ENCODE measurements around the gene TINCR.

The TINCR gene

DNA sequence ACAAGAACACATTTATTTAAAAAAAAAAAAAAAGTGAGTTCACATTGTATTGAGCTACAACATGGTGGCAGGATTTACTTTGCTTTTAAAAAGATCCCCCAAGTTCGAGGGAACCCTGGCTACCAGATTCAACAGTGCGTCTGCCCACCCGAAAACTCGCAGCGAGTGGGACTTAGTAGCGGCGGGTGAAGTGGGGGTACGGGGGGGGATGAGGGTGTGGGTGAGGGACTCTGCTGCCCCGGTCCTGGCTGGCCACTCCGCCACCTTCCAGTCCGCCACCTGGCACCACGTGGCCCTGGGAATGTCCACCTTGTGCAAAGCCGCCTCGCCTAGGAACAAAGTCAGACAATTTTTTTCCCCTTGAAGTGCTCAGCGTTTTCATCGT lies 19.3 kb upstream of the TINCR start:
- no peak for ATAC-seq
- TF ChIP-seq CSDC2 (CRISPR knock-in tag; IDR thresholded peaks at IDR 0.05): no peak
- TF ChIP-seq ZNF565 (CRISPR knock-in tag; conservative IDR thresholded peaks at IDR 0.05; ENCODE audit: low read depth): no peak
- TF ChIP-seq BACH2 (CRISPR knock-in tag; IDR thresholded peaks at IDR 0.05; ENCODE audit: borderline replicate concordance): no peak
- no peak for TF ChIP-seq PPARA (CRISPR knock-in tag; IDR thresholded peaks at IDR 0.05; ENCODE audit: borderline replicate concordance)
- TF ChIP-seq ISL1 (CRISPR knock-in tag; IDR thresholded peaks at IDR 0.05): no peak
- TF ChIP-seq, protein P1, sequence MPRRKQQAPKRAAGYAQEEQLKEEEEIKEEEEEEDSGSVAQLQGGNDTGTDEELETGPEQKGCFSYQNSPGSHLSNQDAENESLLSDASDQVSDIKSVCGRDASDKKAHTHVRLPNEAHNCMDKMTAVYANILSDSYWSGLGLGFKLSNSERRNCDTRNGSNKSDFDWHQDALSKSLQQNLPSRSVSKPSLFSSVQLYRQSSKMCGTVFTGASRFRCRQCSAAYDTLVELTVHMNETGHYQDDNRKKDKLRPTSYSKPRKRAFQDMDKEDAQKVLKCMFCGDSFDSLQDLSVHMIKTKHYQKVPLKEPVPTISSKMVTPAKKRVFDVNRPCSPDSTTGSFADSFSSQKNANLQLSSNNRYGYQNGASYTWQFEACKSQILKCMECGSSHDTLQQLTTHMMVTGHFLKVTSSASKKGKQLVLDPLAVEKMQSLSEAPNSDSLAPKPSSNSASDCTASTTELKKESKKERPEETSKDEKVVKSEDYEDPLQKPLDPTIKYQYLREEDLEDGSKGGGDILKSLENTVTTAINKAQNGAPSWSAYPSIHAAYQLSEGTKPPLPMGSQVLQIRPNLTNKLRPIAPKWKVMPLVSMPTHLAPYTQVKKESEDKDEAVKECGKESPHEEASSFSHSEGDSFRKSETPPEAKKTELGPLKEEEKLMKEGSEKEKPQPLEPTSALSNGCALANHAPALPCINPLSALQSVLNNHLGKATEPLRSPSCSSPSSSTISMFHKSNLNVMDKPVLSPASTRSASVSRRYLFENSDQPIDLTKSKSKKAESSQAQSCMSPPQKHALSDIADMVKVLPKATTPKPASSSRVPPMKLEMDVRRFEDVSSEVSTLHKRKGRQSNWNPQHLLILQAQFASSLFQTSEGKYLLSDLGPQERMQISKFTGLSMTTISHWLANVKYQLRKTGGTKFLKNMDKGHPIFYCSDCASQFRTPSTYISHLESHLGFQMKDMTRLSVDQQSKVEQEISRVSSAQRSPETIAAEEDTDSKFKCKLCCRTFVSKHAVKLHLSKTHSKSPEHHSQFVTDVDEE (CRISPR knock-in tag; IDR thresholded peaks at IDR 0.05): no peak
- no peak for TF ChIP-seq RARB (CRISPR knock-in tag; IDR thresholded peaks at IDR 0.05)
- no peak for TF ChIP-seq ARNTL (CRISPR knock-in tag; IDR thresholded peaks at IDR 0.05; ENCODE audit: borderline replicate concordance, low read depth)
- TF ChIP-seq TOX (CRISPR knock-in tag; IDR thresholded peaks at IDR 0.05; ENCODE audit: borderline replicate concordance): no peak
- TF ChIP-seq ZFP30 (CRISPR knock-in tag; IDR thresholded peaks at IDR 0.05): no peak
- TF ChIP-seq ZNF70 (CRISPR knock-in tag; IDR thresholded peaks at IDR 0.05): no peak

DNA sequence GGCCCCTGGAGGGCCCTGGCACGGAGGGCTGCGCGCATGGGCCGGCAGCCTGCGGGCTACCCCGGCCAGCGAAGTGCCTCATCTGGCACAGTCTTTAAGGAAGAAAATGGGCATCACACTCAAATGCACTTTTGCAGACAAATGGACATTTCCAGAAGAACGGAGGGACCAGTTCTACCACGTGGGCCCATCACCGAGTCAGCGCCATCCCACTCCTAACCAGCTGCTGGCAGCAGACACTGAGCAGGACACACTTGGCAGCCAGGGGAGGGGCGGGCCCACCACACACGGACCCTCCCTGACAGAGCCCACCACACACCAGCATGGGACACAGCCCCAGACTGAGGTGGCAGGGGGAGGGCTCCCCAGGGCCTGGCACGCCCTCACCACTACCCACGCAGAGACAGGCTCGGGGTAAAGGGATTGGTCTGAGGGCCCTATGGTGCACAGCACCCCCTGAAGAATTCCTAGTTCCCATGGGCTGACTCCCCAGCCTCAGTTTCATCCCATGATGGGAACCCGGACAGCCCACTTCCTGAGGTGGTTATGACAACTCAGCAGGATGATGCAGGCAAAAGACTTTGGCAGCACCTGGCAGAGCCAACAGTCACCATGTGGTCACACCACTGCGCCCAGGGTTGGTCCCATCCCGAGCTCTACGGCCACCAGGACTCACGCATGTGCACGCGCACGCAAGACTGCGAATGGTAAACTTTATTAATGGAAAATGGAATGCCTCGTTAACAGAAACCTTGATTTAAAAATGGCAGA lies 18.7 kb upstream of the TINCR start:
- ATAC-seq: no peak
- TF ChIP-seq GLIS3 (CRISPR knock-in tag; IDR thresholded peaks at IDR 0.05) (no peak), TOX (CRISPR knock-in tag; IDR thresholded peaks at IDR 0.05; ENCODE audit: borderline replicate concordance) (no peak), OSR1 (CRISPR knock-in tag; IDR thresholded peaks at IDR 0.05) (no peak), TCF4 (CRISPR knock-in tag; IDR thresholded peaks at IDR 0.05; ENCODE audit: borderline replicate concordance) (no peak), SNAI2 (CRISPR knock-in tag; IDR thresholded peaks at IDR 0.05) (no peak), BACH2 (CRISPR knock-in tag; IDR thresholded peaks at IDR 0.05; ENCODE audit: borderline replicate concordance) (no peak), ZFP3 (CRISPR knock-in tag; IDR thresholded peaks at IDR 0.05) (no peak), ESRRG (CRISPR knock-in tag; IDR thresholded peaks at IDR 0.05) (no peak), RARB (CRISPR knock-in tag; IDR thresholded peaks at IDR 0.05) (no peak), ARNTL (CRISPR knock-in tag; IDR thresholded peaks at IDR 0.05; ENCODE audit: borderline replicate concordance, low read depth) (no peak), ZNF8 (CRISPR knock-in tag; IDR thresholded peaks at IDR 0.05) (no peak)
- TF ChIP-seq, protein P2, sequence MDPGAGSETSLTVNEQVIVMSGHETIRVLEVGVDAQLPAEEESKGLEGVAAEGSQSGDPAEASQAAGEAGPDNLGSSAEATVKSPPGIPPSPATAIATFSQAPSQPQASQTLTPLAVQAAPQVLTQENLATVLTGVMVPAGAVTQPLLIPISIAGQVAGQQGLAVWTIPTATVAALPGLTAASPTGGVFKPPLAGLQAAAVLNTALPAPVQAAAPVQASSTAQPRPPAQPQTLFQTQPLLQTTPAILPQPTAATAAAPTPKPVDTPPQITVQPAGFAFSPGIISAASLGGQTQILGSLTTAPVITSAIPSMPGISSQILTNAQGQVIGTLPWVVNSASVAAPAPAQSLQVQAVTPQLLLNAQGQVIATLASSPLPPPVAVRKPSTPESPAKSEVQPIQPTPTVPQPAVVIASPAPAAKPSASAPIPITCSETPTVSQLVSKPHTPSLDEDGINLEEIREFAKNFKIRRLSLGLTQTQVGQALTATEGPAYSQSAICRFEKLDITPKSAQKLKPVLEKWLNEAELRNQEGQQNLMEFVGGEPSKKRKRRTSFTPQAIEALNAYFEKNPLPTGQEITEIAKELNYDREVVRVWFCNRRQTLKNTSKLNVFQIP (CRISPR knock-in tag; IDR thresholded peaks at IDR 0.05; ENCODE audit: borderline replicate concordance, low read depth): no peak

DNA sequence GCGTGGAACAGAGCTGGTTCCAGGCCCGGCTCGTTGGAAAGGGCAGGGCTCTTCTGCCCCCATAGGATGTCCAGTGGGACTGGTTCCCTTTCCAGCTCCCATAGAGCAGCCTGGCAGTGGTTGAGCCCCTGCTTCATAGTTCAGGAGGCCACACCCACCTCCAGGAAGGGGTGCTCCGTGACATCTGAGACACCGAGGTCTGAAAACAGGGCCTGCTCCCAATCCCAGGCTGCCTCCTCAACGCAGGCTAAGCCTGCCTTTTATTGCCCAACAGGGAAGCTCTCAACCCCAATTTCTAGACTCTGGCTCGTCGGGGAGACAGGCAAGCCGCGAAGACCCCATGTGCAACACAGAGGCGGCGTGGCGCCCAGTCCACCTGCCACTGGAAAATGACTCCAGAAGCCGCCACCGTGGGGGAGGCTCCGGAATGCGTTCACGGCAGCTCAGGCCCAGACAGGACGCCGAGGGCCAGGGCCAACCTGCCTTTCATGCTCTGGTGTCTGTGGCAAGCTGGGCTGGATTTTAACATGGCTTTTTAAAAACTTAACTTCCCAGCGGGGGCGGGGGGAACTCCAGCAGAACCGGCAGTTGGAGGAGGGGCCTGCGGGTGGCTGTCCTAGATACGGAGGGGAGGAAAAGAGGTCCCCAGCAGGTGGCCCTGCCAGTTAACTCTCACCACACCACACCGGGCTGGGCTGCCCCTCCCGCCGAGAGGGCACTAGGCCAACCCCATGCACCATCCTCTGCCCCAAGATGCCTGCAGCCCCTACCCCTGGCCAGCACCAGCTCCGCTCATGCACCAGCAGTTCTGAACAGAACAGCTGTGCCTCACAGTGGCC lies 17.9 kb upstream of the TINCR start:
- no peak for TF ChIP-seq TCF4 (CRISPR knock-in tag; IDR thresholded peaks at IDR 0.05; ENCODE audit: borderline replicate concordance)
- no peak for TF ChIP-seq ZFP30 (CRISPR knock-in tag; IDR thresholded peaks at IDR 0.05)
- TF ChIP-seq, protein P1 (CRISPR knock-in tag; IDR thresholded peaks at IDR 0.05): no peak
- TF ChIP-seq GLIS3 (CRISPR knock-in tag; IDR thresholded peaks at IDR 0.05): no peak
- no peak for TF ChIP-seq SNAI2 (CRISPR knock-in tag; IDR thresholded peaks at IDR 0.05)
- TF ChIP-seq OSR1 (CRISPR knock-in tag; IDR thresholded peaks at IDR 0.05): no peak
- TF ChIP-seq ARNTL (CRISPR knock-in tag; IDR thresholded peaks at IDR 0.05; ENCODE audit: borderline replicate concordance, low read depth): no peak
- TF ChIP-seq, protein P3, sequence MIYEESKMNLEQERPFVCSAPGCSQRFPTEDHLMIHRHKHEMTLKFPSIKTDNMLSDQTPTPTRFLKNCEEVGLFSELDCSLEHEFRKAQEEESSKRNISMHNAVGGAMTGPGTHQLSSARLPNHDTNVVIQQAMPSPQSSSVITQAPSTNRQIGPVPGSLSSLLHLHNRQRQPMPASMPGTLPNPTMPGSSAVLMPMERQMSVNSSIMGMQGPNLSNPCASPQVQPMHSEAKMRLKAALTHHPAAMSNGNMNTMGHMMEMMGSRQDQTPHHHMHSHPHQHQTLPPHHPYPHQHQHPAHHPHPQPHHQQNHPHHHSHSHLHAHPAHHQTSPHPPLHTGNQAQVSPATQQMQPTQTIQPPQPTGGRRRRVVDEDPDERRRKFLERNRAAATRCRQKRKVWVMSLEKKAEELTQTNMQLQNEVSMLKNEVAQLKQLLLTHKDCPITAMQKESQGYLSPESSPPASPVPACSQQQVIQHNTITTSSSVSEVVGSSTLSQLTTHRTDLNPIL (CRISPR knock-in tag; IDR thresholded peaks at IDR 0.05; ENCODE audit: low read depth): no peak
- no peak for ATAC-seq
